A549 treated with GW870086 at 1 μM for 4 hours (cell line): ENCODE results near the gene FCRL5. TPM values are rescaled to one million over a fixed set of nuclear protein-coding genes. Genes with fewer than 3 reads are reported as not detected.

Experiments
- total RNA-seq: library from RNA; stranded (reverse); fragments of 200-300 nt; extraction: Qiagen RNA extraction; gene quantifications from 5 replicates; pipeline ENCODE4 v1.2.3, GENCODE V29; 2022; ENCODE audit warnings: low read depth

FCRL5 gene
- total RNA-seq: not detected in 5 replicates

DNA sequence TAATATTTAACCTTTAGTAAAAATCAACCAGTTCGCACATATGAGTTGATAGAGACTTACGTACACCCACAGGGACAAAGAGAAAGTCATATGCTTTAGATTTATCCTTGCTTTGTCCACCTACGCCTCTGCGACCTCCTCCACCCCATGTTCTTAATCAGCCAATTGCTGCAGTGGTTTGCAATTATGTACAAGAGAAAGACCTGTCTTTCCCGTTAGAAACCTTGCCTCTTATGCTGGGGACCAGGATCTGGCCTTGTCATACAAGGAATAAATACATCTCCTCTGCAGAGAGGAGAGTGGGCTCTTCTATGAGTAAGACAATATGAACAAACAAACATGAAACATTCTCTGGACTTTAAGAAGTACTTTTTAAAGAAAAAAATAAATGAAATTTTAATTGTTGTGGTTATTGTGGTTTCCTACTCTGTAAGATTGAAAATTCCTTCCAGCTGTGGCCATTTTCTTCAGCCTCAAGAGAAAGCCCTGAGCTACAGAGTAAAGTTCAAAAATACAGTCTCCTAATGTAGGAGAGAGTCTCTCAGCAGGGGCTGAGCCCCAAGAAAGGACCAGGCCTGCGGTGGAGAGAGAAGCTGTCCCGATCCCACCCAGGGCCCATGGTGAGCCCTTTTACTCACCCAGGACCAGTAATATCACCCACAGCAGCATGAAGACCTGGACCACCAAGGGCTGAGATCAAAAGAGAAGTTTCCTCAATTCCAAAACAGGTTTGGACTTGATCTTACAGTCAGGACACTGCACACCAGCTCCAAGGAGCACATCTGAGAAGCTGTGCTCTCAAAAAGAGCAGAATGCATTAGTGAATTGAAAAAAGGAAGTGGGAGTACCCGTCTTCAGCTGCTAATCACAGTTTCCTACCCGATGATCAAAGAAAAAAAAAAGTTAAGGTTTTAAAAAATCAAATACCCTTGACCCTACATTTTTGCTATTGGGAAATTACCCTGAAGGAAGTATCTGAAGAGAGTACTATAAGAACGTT is at the start of gene FCRL5:
TSS of gene FCRL5 (minus strand) at position 822 of the 1,000 bp plus-strand sequence. CDS start at position 669, 153 bp downstream.

GRCh38 chr1:157597959-157598667 is 45.8 kb upstream of the FCRL5 start, which contains the start of gene FCRL4:
FCRL4 (minus strand) TSS chr1:157598085; CDS start chr1:157597944, 141 bp downstream.

Other genes with a start within 250 kb of the FCRL5 start
- gene FCRL4, start 45.6 kb upstream of the FCRL5 start, total RNA-seq: not detected in 5 replicates
- 0.02 TPM in 1 of 5 replicates, not detected in the others for gene FCRL3, start 148.3 kb upstream of the FCRL5 start, total RNA-seq
- gene FCRL2, start 224.6 kb upstream of the FCRL5 start, total RNA-seq: not detected in 5 replicates